PC-3 (cell line): ENCODE data around the gene SERPINI2.

Experiments
- EZH2 ChIP-seq: fragments of 300-600 bp; sonication (generic); IDR thresholded peaks from one replicate; pipeline ENCODE4 v1.6.1; 2017; ENCODE audit warnings: antibody characterized with exemption, mild to moderate bottlenecking, low read length; ENCODE audit not compliant: unreplicated experiment
- TF ChIP-seq, protein P1 (sequence below): fragments of 300-600 bp; sonication (generic); conservative IDR thresholded peaks from 2 replicates; pipeline ENCODE4 v1.5.1; 2017; ENCODE audit warnings: antibody characterized with exemption, low read depth, mild to moderate bottlenecking, low read length

DNA sequence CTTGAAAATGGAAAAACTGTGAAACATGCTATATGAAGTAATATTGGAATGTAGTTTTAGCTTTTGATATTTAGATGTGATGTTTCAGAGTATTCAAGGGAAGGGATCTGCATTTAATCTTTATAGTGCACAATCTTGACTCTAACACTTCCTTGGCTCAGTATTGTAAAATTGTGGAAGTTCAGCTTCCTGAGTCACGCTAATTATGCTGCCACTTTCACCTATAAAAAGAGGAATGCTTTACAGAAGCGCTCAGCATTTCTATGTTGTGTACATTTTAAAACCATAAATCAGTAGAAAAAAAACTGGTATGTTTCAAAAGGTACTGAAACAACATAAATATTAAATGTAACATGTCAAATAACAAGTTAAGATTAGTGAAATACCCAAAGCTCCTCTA lies 32.6 kb downstream of the SERPINI2 start:
- no peak for TF ChIP-seq EZH2
- TF ChIP-seq, protein P1, sequence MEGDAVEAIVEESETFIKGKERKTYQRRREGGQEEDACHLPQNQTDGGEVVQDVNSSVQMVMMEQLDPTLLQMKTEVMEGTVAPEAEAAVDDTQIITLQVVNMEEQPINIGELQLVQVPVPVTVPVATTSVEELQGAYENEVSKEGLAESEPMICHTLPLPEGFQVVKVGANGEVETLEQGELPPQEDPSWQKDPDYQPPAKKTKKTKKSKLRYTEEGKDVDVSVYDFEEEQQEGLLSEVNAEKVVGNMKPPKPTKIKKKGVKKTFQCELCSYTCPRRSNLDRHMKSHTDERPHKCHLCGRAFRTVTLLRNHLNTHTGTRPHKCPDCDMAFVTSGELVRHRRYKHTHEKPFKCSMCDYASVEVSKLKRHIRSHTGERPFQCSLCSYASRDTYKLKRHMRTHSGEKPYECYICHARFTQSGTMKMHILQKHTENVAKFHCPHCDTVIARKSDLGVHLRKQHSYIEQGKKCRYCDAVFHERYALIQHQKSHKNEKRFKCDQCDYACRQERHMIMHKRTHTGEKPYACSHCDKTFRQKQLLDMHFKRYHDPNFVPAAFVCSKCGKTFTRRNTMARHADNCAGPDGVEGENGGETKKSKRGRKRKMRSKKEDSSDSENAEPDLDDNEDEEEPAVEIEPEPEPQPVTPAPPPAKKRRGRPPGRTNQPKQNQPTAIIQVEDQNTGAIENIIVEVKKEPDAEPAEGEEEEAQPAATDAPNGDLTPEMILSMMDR: no peak
